ENCODE data around the gene ASZ1.

ASZ1 gene

GRCh38 chr7:117402109-117402508, 25.2 kb downstream of the ASZ1 start:
- DNase-seq, result no peak

GRCh38 chr7:117401293-117402002, 25.8 kb downstream of the ASZ1 start:
- no peak for DNase-seq

GRCh38 chr7:117399820-117400422, 27.4 kb downstream of the ASZ1 start:
- DNase-seq, result no peak

GRCh38 chr7:117395743-117396142, 31.6 kb downstream of the ASZ1 start:
- no peak for DNase-seq

- DNase-seq, result no peak
Observed at GRCh38 chr7:117393781-117394180, 33.5 kb downstream of the ASZ1 start.

- no peak for DNase-seq
Observed at GRCh38 chr7:117389871-117390270, 37.4 kb downstream of the ASZ1 start.

GRCh38 chr7:117386110-117386706, 41.1 kb downstream of the ASZ1 start:
- DNase-seq, result no peak

GRCh38 chr7:117385363-117386109, 41.8 kb downstream of the ASZ1 start:
- peak; percentile 3 for DNase-seq

GRCh38 chr7:117384688-117385362, 42.5 kb downstream of the ASZ1 start:
- no peak for DNase-seq

- no peak for DNase-seq
Observed at GRCh38 chr7:117383483-117384189, 43.7 kb downstream of the ASZ1 start.

GRCh38 chr7:117383046-117383445, 44.2 kb downstream of the ASZ1 start:
- DNase-seq, result no peak

- no peak for DNase-seq
Observed at GRCh38 chr7:117381362-117381761, 45.9 kb downstream of the ASZ1 start.

- no peak for DNase-seq
Observed at GRCh38 chr7:117375380-117375779, 51.9 kb downstream of the ASZ1 start.

GRCh38 chr7:117372073-117372472, 55.2 kb downstream of the ASZ1 start:
- DNase-seq, result no peak

- DNase-seq, result no peak
Observed at GRCh38 chr7:117364339-117365080, 62.8 kb downstream of the ASZ1 start.

- DNase-seq, result no peak
Observed at GRCh38 chr7:117362294-117362888, 64.9 kb downstream of the ASZ1 start.

GRCh38 chr7:117350027-117350426, 77.3 kb downstream of the ASZ1 start:
- no peak for DNase-seq

GRCh38 chr7:117349570-117349969, 77.7 kb downstream of the ASZ1 start:
- no peak for DNase-seq

GRCh38 chr7:117347962-117348672, 79.2 kb downstream of the ASZ1 start:
- DNase-seq, result no peak

GRCh38 chr7:117347480-117347879, 79.8 kb downstream of the ASZ1 start:
- DNase-seq, result no peak

All from right kidney (tissue), 1 donor.